Mesendoderm (in vitro differentiated cells): ENCODE results near the gene ADGRG1.

Source experiments
- DNase-seq: peaks from one replicate; pipeline ENCODE4 v3.0.0; 2013
- H2AK5ac ChIP-seq: 2 replicates; pipeline ENCODE4 v1.6.1; 2013; ENCODE audit warnings: low read length, inconsistent platforms
- H2BK120ac ChIP-seq: 2 replicates; pipeline ENCODE4 v1.6.1; 2013; ENCODE audit warnings: low read depth, mild to moderate bottlenecking, low read length, moderate library complexity, mixed read lengths
- H2BK15ac ChIP-seq: replicated peaks from 2 replicates; pipeline ENCODE4 v1.6.1; 2013; ENCODE audit warnings: low read depth, mild to moderate bottlenecking, moderate library complexity
- H2BK5ac ChIP-seq: 2 replicates; pipeline ENCODE4 v1.6.1; 2013; ENCODE audit warnings: low read length, inconsistent platforms
- H3K18ac ChIP-seq: 2 replicates; pipeline ENCODE4 v1.6.1; 2013; ENCODE audit warnings: mild to moderate bottlenecking, low read length, mixed read lengths
- H3K23ac ChIP-seq: one replicate; pipeline ENCODE4 v1.6.1; 2013; ENCODE audit warnings: low read length
- H3K27ac ChIP-seq: 2 replicates; pipeline ENCODE4 v1.5.1; 2013; ENCODE audit warnings: low read depth, mild to moderate bottlenecking, inconsistent platforms, low read length, moderate library complexity
- H3K27me3 ChIP-seq: 2 replicates; pipeline ENCODE4 v1.6.1; 2013; ENCODE audit warnings: low read length, control low read depth, mild to moderate bottlenecking, inconsistent platforms; ENCODE audit not compliant: insufficient read depth, poor library complexity
- H3K36me3 ChIP-seq: 2 replicates; pipeline ENCODE4 v1.6.1; 2013; ENCODE audit warnings: low read length, inconsistent platforms; ENCODE audit not compliant: control insufficient read depth, insufficient read depth
- H3K4ac ChIP-seq: one replicate; pipeline ENCODE4 v1.6.1; 2013; ENCODE audit warnings: low read depth, mild to moderate bottlenecking, low read length, moderate library complexity
- H3K4me1 ChIP-seq: 2 replicates; pipeline ENCODE4 v1.6.1; 2013; ENCODE audit warnings: low read depth, low read length, inconsistent platforms; ENCODE audit not compliant: control insufficient read depth
- H3K4me2 ChIP-seq: 2 replicates; pipeline ENCODE4 v1.6.1; 2013; ENCODE audit warnings: low read length
- H3K4me3 ChIP-seq: 2 replicates; pipeline ENCODE4 v1.5.1; 2013; ENCODE audit warnings: mild to moderate bottlenecking, low read length
- H3K56ac ChIP-seq: one replicate; pipeline ENCODE4 v1.6.1; 2013; ENCODE audit warnings: low read length
- H3K79me1 ChIP-seq: 2 replicates; pipeline ENCODE4 v1.6.1; 2013; ENCODE audit warnings: low read length, inconsistent platforms
- H3K79me2 ChIP-seq: 2 replicates; pipeline ENCODE4 v1.6.1; 2013; ENCODE audit warnings: mild to moderate bottlenecking, low read length; ENCODE audit not compliant: control insufficient read depth, insufficient read depth
- H3K9ac ChIP-seq: 2 replicates; pipeline ENCODE4 v1.6.1; 2013; ENCODE audit warnings: low read length, inconsistent platforms
- H4K5ac ChIP-seq: one replicate; pipeline ENCODE4 v1.6.1; 2013; ENCODE audit warnings: low read length
- H4K8ac ChIP-seq: one replicate; pipeline ENCODE4 v1.6.1; 2013; ENCODE audit warnings: low read depth, mild to moderate bottlenecking, control low read depth, low read length, moderate library complexity
- WGBS: extraction: QIAGEN DNeasy Blood & Tissue Kit; methylation state at CpG from one replicate; pipeline ENCODE4 v1.1.7; 2013; ENCODE audit warnings: low lambda C conversion rate, missing lambda C conversion rate; ENCODE audit not compliant: insufficient coverage; ENCODE audit errors: extremely low coverage; 5-methylcytosine and 5-hydroxymethylcytosine counted together

Gene ADGRG1

GRCh38 chr16:57600952-57601580 is 27.4 kb upstream of the ADGRG1 start:
- WGBS = no CpG with 5 or more reads among the region's 2 CpGs
- H3K79me1 ChIP-seq = no peaks in the 10 kb centered on the region
- H3K9ac ChIP-seq = no peak overlapping the region
- H3K4me3 ChIP-seq = no peak overlapping the region
- no peak overlapping the region for H4K8ac ChIP-seq
- H3K4me2 ChIP-seq = no peak overlapping the region
- H3K23ac ChIP-seq = no peak overlapping the region
- no peak overlapping the region for H2BK5ac ChIP-seq
- no peaks in the 10 kb centered on the region for H3K27me3 ChIP-seq
- no peaks in the 10 kb centered on the region for H3K4me1 ChIP-seq
- H3K56ac ChIP-seq = no peak overlapping the region
- no peak overlapping the region for H4K5ac ChIP-seq
- H3K36me3 ChIP-seq = no peaks in the 10 kb centered on the region
- DNase-seq = no peak
- no peak overlapping the region for H3K27ac ChIP-seq
- no peaks in the 10 kb centered on the region for H3K79me2 ChIP-seq
- no peak overlapping the region for H3K18ac ChIP-seq
- H3K4ac ChIP-seq = no peak overlapping the region
- H2BK120ac ChIP-seq = no peak overlapping the region
- no peak overlapping the region for H2AK5ac ChIP-seq
- H2BK15ac ChIP-seq = no peak overlapping the region

GRCh38 chr16:57601801-57602478 is 26.5 kb upstream of the ADGRG1 start:
- H3K23ac ChIP-seq = no peak overlapping the region
- no CpG with 5 or more reads among the region's 10 CpGs for WGBS

GRCh38 chr16:57603115-57604024 is 25.1 kb upstream of the ADGRG1 start:
- Histone ChIP-seq H3K27ac (no peak overlapping the region), H3K18ac (no peak overlapping the region), H3K4me1 (no peaks in the 10 kb centered on the region), H4K5ac (no peak overlapping the region), H3K79me1 (no peaks in the 10 kb centered on the region), H2BK5ac (no peak overlapping the region), H3K9ac (no peak overlapping the region), H3K27me3 (no peaks in the 10 kb centered on the region), H3K56ac (no peak overlapping the region), H3K79me2 (no peaks in the 10 kb centered on the region), H3K4me2 (no peak overlapping the region), H3K23ac (no peak overlapping the region), H2BK15ac (no peak overlapping the region), H2AK5ac (no peak overlapping the region), H4K8ac (no peak overlapping the region), H3K36me3 (no peaks in the 10 kb centered on the region), H3K4ac (no peak overlapping the region), H3K4me3 (no peak overlapping the region), H2BK120ac (no peak overlapping the region)
- no peak for DNase-seq
- WGBS = no CpG with 5 or more reads among the region's 17 CpGs

More at GRCh38 chr16:57601801-57602478, 26.5 kb upstream of the ADGRG1 start:
- Histone ChIP-seq H3K27me3 (no peaks in the 10 kb centered on the region), H3K4me2 (no peak overlapping the region), H3K79me2 (no peaks in the 10 kb centered on the region), H4K5ac (no peak overlapping the region), H3K9ac (no peak overlapping the region), H3K56ac (no peak overlapping the region), H3K36me3 (no peaks in the 10 kb centered on the region), H2BK120ac (no peak overlapping the region), H3K79me1 (no peaks in the 10 kb centered on the region), H3K4ac (no peak overlapping the region), H3K4me1 (no peaks in the 10 kb centered on the region), H2BK15ac (no peak overlapping the region), H3K27ac (no peak overlapping the region), H2BK5ac (no peak overlapping the region), H4K8ac (no peak overlapping the region), H2AK5ac (no peak overlapping the region), H3K18ac (no peak overlapping the region), H3K4me3 (no peak overlapping the region)
- no peak for DNase-seq

GRCh38 chr16:57604177-57604576 is 24.3 kb upstream of the ADGRG1 start:
- Histone ChIP-seq H2BK15ac (no peak overlapping the region), H3K9ac (no peak overlapping the region), H2BK120ac (no peak overlapping the region), H3K4me3 (no peak overlapping the region), H3K27ac (no peak overlapping the region), H3K56ac (no peak overlapping the region), H3K18ac (no peak overlapping the region), H3K4me1 (no peaks in the 10 kb centered on the region), H4K8ac (no peak overlapping the region), H3K27me3 (no peaks in the 10 kb centered on the region), H2BK5ac (no peak overlapping the region), H3K79me2 (no peaks in the 10 kb centered on the region), H2AK5ac (no peak overlapping the region), H3K23ac (no peak overlapping the region), H3K4ac (no peak overlapping the region), H3K4me2 (no peak overlapping the region), H3K36me3 (no peaks in the 10 kb centered on the region), H3K79me1 (no peaks in the 10 kb centered on the region), H4K5ac (no peak overlapping the region)
- no CpG with 5 or more reads among the region's 7 CpGs for WGBS
- DNase-seq = no peak

- no peak overlapping the region for H3K4me3 ChIP-seq
- H3K36me3 ChIP-seq = no peaks in the 10 kb centered on the region
- H2BK5ac ChIP-seq = no peak overlapping the region
- WGBS = no CpG with 5 or more reads among the region's 4 CpGs
- H3K79me1 ChIP-seq = no peaks in the 10 kb centered on the region
- H3K4ac ChIP-seq = no peak overlapping the region
- no peak overlapping the region for H4K8ac ChIP-seq
- no peak overlapping the region for H2BK15ac ChIP-seq
- H2AK5ac ChIP-seq = no peak overlapping the region
- H3K18ac ChIP-seq = no peak overlapping the region
- no peak overlapping the region for H3K27ac ChIP-seq
- H3K9ac ChIP-seq = no peak overlapping the region
- H3K4me1 ChIP-seq = no peaks in the 10 kb centered on the region
- DNase-seq = no peak
- H3K56ac ChIP-seq = no peak overlapping the region
- H3K23ac ChIP-seq = no peak overlapping the region
- no peak overlapping the region for H2BK120ac ChIP-seq
- H3K4me2 ChIP-seq = no peak overlapping the region
- H4K5ac ChIP-seq = no peak overlapping the region
- no peaks in the 10 kb centered on the region for H3K79me2 ChIP-seq
- no peaks in the 10 kb centered on the region for H3K27me3 ChIP-seq
Measured at GRCh38 chr16:57606147-57606846, 22.1 kb upstream of the ADGRG1 start.
